Amniotic stem cell (primary cell): ENCODE data around the gene ACTN4.
A peak's percentile ranks its signal among the peaks of the same experiment; 100 is the strongest.

Source experiments
- DNase-seq: peaks from one replicate; lab custom pipeline; 2025; lab: John Stamatoyannopoulos, UW

Gene ACTN4

GRCh38 chr19:38661136-38661535 lies 13.7 kb downstream of the ACTN4 start:
- no peak for DNase-seq

DNA sequence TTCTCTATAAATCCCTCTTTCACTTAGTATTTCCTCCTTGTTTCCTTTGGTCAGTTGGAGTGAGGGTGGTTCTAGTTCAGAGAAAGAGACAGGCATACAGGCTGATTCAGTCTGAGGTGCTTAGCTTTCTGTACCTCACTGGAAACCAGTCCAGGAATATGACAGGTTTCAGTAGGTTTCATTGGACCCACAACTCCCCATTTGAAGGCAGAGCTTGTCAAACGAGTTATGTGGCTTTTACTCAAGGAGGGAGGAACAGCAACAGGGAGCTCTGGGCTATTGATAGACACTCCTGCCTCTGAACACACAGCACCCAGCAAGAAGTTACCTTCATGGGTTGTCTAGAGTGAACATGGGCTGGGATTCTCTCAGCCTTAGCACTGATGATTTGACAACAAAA lies 14.5 kb downstream of the ACTN4 start:
- DNase-seq = no peak

GRCh38 chr19:38662537-38663155 lies 15.2 kb downstream of the ACTN4 start:
- DNase-seq = no peak

DNA sequence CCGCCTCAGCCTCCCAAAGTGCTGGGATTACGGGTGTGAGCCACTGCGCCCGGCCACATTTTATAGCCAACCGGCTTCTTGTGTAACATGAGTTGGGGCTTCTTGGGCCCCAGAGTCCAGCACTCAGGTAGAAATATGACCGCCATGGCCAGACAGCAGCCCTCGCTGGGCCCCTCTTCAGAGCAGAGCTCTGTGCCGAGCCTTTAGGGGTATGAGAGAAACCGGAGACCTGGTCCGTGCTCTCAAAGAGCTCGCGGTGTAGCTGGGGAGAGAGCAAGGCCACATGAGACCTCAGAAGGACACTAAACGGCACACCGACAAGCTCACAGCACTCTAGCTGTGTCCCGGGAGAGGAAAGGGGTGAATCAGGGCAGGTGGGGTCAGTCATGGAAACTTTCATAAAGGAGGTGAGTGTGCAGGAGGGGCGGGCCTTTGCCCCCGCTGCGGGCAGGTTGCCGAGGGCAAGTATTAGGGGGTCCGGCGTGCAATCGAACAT lies 15.8 kb downstream of the ACTN4 start:
- DNase-seq = no peak

DNA sequence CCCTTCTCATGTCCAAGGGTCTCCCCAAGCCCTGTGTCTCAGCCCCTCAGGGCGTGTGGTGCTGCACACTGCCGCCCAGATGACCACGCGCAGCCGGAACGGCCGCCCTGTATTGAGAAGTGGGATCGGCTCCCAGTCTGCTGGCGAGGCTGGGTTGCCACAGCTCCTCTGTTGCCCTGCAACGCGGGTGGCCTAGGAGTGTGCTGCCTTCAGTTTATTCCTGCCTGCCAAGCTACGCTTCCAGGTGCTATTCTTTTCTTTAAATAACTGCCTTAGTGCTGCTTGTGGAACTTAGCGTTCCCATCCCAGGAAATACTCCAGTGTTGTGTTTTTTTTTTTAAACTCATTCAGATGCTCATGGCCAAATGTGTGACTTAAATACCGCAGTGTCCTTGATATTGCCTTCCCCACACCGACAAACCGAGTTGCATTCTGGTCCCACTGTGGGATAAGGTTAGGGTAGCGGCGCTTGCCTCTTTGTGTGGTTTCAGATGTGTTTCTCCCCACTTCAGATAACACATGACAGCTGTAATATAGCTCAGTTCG lies 16.6 kb downstream of the ACTN4 start:
- DNase-seq = no peak

DNA sequence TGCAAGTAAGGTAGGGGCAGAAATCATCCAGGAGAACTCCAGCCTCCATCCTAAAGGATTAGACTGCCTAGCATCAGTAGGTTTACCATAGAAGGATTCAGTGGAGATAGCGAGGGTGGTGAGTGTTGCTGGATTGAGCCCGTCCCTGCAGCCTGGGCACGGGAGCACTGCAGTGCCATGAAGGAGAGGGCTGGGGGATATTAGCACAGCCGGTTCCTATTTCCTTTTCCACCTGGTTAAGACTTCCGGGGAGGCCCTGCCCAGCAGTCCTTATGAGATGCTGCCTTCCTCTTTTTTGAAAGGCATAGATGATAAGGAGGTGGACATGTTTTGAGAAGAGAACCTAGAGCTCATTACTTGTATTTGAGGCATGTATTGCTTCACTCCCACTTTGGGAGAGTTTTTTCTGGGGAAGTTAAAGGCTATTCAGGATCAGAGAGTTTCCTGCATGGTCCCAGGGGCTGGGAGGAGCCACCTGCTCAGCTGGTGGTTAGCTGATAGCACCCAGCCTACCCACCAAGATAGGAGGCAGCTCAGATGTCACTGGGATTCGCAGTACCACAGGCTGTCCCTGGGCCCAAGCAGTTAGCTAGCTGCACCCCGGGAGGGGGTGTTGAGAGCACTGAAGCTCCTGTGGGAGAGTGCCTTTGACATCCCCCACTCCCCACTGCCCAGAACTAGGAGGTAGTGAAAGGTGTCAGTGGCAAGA lies 17.2 kb downstream of the ACTN4 start:
- no peak for DNase-seq

- no peak for DNase-seq
Measured at GRCh38 chr19:38665219-38665931, 17.9 kb downstream of the ACTN4 start.

DNA sequence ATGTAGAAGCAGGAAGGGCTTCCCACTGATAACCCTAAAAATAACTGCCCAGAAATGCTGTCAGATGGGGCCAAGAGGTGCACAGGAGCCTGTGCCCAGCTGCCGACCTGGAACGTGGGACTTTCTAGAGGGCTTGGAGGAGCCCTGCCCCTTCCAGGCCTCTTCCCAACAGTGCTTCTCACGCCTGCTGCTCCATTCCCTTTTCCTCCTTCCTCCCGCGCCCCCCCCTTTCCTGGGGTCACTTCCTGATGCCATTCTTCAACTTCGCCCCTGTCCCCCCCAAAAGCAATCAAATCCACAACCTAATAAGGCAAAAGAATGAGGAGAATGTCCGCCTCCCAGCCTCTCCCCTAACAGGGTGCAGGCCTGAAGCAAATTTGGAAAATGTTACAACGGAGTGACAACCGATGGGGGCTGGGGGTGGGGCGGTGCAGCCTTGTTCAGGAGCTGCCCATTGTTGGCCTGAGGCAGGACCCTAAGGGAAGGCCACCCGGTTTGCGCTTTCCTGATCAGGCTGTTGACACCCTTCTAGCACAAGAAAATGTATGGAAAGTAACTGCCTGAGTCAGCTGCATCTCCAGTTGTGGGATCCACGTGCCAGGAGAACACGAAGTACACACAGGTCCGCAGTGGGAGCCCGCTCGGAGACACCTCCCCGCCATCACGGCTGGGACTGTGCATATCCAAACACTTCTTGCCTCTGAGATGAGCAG lies 18.7 kb downstream of the ACTN4 start:
- DNase-seq = no peak

DNA sequence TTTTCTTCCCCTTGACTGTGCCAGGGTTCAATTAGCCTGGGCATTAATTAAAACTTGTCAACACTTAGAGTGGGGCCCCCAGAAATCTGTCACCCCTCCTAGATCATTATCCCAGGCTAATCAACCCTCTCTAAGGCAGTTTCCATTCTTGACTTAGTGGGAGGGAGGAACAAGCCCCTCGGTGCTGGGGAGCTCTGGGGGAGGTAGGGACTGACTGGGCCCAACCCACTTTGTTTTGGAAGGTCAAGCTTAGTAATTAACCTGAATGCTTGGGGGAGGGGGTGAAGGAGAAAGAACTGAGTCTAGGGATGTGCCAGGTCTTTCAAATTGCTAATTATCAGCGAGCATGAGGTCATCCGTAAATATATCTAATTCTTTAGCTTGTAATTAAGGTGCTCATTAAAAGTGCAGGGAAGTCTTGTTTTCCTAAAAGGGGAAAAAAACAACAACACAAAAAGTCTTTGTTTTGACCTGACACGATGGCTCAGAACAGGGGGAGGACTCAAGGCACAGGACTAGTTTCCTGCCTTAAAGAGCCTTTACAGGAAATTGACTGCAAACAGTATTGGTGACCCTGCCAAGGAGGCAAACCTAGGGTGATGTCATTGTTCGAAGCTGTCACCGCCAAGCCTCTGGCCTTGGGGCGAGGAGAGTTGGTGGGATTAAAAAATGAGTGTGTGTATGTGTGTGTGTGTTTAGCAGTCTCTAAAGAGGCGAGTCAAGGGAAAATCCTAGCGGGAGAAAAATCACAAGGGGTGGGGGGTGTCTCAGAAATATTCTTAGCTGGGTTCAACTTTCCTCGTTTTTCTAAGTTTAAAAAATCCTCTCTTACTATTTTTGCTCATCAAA lies 19.4 kb downstream of the ACTN4 start:
- DNase-seq = peak; percentile 50

DNA sequence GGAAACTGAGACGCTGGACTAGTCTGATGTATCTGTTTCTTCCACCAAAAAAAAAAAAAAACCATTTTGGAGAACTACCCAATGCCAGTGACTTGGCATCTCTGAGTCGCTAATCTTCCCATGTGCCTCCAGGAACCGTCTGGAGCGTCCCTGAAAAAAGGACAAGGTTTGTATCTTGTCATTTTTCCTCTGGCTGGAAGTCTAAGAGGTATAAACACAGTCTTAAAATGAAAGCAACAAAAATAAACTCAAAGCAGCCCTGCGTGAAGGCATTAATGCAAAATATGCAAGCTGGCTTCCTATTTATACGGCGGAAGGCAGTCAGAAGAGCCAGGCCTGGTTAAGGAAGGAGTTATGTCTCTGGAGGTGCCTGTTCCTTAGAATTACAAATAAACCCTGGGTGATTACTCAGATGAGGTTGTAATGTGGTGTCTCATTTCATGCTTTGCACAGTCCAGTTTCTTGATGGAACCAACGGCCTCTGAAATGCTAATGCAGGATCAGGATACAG lies 20.3 kb downstream of the ACTN4 start:
- DNase-seq = no peak

- no peak for DNase-seq
Measured at GRCh38 chr19:38669552-38669951, 22.1 kb downstream of the ACTN4 start.

DNA sequence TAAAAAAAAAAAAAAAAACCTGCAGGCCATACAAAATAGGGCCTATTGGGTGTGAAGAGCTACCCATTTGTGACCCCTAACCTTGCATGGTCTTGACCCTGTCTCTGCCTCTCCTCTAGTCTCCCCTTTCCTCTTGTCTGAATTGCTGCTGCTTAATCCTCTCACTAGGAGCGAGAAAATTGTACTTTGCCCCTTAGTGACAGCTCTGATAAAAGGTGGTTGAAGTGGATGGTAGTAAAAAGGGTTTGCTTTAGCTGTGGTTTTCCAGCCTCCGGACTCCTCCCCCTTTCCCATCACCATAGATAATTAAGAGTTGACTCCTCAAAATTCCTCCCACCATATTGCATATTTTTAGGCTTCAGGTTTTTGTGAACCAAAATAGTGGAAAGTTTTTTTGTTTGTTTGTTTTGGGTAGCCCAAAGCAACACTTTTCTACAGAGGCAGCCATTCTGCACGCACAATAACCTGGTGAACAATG lies 23.5 kb downstream of the ACTN4 start:
- DNase-seq = no peak

GRCh38 chr19:38671654-38672053 lies 24.2 kb downstream of the ACTN4 start:
- no peak for DNase-seq

DNA sequence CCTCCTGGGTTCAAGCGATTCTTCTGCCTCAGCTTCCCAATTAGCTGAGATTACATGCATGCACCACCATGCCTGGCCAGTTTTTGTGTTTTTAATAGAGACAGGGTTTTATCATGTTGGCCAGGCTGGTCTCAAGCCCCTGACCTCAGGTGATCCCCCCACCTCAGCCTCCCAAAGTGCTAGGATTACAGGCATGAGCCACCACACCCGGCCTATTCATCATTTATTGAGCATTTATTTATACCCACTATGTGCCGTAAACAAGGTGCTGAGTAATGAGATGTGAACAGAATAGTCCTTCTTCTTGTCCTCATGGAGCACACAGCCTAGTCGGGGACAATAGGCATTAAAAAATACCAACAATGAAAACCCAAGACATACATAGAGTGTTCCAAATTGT lies 25.6 kb downstream of the ACTN4 start:
- DNase-seq = no peak

DNA sequence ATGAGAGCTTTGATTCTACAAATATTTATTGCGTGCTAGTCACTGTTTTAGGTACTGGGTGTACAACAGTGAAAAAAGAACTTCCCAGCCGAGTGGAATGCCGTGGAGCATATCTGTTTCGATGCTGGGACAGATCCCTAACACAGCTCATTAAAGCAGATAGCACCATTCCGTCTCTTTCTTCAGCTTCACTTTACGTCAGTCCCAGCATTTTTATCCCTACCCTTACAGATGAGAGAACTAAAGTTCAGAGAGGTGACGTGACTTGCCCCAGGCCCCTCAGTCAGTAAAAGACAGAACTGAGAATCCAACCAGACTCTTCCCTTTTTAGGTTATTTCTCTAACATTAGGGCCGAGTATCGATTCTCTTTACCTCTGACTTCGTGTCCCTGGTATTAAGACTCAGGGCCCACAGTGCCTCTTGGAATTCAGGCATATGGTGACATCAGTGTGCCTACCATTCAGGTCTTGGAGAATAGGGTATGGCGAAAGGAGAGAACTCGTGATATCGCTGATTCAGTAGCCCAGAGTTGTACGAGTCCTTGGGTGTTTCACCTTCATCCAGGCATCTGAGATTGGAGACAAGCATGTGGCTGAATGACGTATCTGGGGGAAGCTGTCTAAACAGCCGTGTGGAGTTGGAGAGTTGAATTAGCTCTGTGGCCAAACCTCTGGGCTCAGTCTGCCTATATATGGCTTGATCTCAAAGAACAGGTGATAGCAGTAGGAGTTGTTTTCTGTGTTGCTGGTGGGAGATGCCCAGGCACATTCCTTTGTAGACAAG lies 27.1 kb downstream of the ACTN4 start:
- DNase-seq = no peak

- DNase-seq = no peak
Measured at GRCh38 chr19:38675611-38676010, 28.2 kb downstream of the ACTN4 start.

DNA sequence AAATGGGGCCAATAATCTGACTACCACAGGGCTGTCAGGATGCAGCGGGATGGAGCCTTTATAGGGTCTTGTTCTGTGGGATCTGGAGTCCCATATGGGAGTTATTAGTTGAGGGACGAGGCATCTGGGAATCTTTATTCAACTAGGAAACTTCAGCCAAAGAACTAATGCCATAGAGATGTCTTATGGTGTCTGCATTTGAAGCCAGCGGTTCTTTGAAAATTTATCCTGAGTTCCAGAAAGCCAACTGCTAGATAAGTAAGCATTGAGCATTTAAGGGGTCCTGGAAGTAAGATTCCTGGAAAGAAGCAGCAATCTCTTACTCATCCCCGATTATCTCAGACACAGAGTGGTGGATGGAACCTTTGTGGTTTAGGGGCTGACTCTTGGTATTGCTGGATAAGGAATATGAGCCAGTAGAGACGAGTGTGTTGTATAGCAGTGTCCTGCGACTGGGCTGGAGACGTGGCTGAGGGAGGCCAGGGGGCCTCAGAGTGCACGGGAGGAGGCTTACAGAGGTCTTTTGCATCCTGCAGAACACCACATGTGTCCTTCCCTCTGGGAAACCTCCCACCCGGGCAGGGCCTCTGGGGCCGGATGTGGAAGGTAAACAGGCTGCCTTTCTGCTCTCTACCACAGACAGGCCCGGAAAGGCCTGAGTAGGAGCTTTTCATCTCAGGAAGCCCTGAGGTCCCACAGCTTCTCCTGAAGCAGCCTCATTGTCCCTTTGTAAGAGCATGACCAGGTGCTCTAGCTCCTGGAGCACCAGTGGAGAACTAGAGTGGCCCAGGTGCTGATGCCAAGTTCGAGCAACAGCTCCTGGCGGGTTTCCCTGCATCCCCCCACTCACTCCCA lies 28.8 kb downstream of the ACTN4 start:
- DNase-seq = no peak

DNA sequence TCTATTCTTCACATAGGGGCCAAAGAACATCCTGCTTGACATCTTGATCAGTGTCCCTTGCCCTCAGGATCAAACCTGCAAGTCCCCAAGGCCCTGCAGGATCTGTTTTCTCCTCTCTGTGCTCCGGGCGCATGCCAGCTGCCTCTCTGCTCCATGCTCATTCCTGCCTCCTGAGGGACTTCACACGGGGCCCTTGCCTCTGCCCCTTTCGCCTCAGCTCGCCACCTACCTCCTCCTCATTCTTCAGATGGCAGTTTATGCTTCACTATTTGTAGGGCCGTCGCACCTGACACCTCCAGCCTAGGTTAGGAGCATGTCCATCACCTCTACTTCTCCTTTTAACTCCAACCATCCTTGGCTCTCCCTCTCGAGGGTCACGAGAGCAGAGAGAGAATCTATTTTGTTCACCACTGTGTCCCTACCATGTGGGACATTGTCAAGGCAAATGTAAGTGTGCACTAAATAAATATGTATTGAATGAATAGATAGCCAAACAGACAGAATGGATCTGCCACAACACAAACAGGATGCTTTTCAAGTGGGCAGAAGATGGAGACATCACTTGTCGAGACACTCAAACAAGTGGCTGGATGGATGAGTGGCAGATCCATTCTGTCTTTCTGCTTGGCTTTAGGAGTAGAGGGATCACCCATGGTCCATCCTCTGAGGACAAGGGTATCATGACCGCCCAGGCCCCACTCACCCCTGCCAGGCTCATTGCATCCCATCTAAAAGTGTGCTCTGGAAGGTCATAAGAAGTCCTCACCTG lies 29.6 kb downstream of the ACTN4 start:
- no peak for DNase-seq
